Measurements from ENCODE around the gene NPY. TPM values are rescaled to one million over a fixed set of nuclear protein-coding genes. Genes with fewer than 3 reads are reported as not detected.

The NPY gene
- total and polyA plus RNA-seq, 10 of the 15 experiments (the other 5 are each of a cell fraction or from before 2014, with no cell fraction given): not detected

DNA sequence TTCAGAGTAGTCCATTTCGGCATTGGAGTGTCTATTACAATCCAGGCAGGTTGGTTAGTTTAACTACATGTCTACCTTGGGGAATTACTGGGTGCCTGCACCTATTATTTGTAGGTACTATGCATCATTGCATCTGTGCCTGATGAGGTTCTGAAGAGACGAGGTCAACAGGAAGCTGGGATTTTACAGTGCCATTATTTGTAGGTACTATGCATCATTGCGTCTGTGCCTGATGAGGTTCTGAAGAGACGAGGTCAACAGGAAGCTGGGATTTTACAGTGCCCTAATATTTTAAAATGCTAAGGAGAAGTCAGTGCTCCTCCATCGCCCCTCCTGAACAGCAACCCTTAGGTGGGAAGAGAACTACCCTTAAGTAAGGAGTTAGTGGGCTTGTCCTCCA lies 41.7 kb downstream of the NPY start (continued):
- TF ChIP-seq, protein P1, sequence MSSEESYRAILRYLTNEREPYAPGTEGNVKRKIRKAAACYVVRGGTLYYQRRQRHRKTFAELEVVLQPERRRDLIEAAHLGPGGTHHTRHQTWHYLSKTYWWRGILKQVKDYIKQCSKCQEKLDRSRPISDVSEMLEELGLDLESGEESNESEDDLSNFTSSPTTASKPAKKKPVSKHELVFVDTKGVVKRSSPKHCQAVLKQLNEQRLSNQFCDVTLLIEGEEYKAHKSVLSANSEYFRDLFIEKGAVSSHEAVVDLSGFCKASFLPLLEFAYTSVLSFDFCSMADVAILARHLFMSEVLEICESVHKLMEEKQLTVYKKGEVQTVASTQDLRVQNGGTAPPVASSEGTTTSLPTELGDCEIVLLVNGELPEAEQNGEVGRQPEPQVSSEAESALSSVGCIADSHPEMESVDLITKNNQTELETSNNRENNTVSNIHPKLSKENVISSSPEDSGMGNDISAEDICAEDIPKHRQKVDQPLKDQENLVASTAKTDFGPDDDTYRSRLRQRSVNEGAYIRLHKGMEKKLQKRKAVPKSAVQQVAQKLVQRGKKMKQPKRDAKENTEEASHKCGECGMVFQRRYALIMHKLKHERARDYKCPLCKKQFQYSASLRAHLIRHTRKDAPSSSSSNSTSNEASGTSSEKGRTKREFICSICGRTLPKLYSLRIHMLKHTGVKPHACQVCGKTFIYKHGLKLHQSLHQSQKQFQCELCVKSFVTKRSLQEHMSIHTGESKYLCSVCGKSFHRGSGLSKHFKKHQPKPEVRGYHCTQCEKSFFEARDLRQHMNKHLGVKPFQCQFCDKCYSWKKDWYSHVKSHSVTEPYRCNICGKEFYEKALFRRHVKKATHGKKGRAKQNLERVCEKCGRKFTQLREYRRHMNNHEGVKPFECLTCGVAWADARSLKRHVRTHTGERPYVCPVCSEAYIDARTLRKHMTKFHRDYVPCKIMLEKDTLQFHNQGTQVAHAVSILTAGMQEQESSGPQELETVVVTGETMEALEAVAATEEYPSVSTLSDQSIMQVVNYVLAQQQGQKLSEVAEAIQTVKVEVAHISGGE (CRISPR knock-in tag; IDR thresholded peaks at IDR 0.05): no peak
- TF ChIP-seq, protein P2, sequence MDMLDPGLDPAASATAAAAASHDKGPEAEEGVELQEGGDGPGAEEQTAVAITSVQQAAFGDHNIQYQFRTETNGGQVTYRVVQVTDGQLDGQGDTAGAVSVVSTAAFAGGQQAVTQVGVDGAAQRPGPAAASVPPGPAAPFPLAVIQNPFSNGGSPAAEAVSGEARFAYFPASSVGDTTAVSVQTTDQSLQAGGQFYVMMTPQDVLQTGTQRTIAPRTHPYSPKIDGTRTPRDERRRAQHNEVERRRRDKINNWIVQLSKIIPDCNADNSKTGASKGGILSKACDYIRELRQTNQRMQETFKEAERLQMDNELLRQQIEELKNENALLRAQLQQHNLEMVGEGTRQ (IDR thresholded peaks at IDR 0.05; ENCODE audit: borderline replicate concordance, low read depth, low read length): no peak
- TF ChIP-seq SMARCA5 (IDR thresholded peaks at IDR 0.05) (no peak), EGR1 (IDR thresholded peaks at IDR 0.05; ENCODE audit: borderline replicate concordance in 1 of 2, low read depth in 2 of 2, low read length in 2 of 2) (no peak), NFXL1 (IDR thresholded peaks at IDR 0.05; ENCODE audit: borderline replicate concordance) (no peak), RB1 (IDR thresholded peaks at IDR 0.05; ENCODE audit: borderline replicate concordance) (no peak), KLF5 (IDR thresholded peaks at IDR 0.05; ENCODE audit: partially characterized antibody) (peak; percentile 35), RELA (IDR thresholded peaks at IDR 0.05; ENCODE audit: borderline replicate concordance, partially characterized antibody) (no peak), CBX3 (IDR thresholded peaks at IDR 0.05; ENCODE audit: borderline replicate concordance, low read depth) (no peak), RAD51 (IDR thresholded peaks at IDR 0.05) (no peak), RUNX3 (IDR thresholded peaks at IDR 0.05; ENCODE audit: low read length) (peak; percentile 47)
- TF ChIP-seq, protein P3, sequence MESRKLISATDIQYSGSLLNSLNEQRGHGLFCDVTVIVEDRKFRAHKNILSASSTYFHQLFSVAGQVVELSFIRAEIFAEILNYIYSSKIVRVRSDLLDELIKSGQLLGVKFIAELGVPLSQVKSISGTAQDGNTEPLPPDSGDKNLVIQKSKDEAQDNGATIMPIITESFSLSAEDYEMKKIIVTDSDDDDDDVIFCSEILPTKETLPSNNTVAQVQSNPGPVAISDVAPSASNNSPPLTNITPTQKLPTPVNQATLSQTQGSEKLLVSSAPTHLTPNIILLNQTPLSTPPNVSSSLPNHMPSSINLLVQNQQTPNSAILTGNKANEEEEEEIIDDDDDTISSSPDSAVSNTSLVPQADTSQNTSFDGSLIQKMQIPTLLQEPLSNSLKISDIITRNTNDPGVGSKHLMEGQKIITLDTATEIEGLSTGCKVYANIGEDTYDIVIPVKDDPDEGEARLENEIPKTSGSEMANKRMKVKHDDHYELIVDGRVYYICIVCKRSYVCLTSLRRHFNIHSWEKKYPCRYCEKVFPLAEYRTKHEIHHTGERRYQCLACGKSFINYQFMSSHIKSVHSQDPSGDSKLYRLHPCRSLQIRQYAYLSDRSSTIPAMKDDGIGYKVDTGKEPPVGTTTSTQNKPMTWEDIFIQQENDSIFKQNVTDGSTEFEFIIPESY (IDR thresholded peaks at IDR 0.05): no peak
- TF ChIP-seq, protein P4, sequence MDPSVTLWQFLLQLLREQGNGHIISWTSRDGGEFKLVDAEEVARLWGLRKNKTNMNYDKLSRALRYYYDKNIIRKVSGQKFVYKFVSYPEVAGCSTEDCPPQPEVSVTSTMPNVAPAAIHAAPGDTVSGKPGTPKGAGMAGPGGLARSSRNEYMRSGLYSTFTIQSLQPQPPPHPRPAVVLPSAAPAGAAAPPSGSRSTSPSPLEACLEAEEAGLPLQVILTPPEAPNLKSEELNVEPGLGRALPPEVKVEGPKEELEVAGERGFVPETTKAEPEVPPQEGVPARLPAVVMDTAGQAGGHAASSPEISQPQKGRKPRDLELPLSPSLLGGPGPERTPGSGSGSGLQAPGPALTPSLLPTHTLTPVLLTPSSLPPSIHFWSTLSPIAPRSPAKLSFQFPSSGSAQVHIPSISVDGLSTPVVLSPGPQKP (IDR thresholded peaks at IDR 0.05; ENCODE audit: low read depth, low read length): no peak
- TF ChIP-seq, protein P5, sequence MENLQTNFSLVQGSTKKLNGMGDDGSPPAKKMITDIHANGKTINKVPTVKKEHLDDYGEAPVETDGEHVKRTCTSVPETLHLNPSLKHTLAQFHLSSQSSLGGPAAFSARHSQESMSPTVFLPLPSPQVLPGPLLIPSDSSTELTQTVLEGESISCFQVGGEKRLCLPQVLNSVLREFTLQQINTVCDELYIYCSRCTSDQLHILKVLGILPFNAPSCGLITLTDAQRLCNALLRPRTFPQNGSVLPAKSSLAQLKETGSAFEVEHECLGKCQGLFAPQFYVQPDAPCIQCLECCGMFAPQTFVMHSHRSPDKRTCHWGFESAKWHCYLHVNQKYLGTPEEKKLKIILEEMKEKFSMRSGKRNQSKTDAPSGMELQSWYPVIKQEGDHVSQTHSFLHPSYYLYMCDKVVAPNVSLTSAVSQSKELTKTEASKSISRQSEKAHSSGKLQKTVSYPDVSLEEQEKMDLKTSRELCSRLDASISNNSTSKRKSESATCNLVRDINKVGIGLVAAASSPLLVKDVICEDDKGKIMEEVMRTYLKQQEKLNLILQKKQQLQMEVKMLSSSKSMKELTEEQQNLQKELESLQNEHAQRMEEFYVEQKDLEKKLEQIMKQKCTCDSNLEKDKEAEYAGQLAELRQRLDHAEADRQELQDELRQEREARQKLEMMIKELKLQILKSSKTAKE (IDR thresholded peaks at IDR 0.05; ENCODE audit: low read depth, poor library complexity, severe bottlenecking): no peak
- TF ChIP-seq, protein P6, sequence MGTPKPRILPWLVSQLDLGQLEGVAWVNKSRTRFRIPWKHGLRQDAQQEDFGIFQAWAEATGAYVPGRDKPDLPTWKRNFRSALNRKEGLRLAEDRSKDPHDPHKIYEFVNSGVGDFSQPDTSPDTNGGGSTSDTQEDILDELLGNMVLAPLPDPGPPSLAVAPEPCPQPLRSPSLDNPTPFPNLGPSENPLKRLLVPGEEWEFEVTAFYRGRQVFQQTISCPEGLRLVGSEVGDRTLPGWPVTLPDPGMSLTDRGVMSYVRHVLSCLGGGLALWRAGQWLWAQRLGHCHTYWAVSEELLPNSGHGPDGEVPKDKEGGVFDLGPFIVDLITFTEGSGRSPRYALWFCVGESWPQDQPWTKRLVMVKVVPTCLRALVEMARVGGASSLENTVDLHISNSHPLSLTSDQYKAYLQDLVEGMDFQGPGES (IDR thresholded peaks at IDR 0.05): no peak
- TF ChIP-seq, protein P7, sequence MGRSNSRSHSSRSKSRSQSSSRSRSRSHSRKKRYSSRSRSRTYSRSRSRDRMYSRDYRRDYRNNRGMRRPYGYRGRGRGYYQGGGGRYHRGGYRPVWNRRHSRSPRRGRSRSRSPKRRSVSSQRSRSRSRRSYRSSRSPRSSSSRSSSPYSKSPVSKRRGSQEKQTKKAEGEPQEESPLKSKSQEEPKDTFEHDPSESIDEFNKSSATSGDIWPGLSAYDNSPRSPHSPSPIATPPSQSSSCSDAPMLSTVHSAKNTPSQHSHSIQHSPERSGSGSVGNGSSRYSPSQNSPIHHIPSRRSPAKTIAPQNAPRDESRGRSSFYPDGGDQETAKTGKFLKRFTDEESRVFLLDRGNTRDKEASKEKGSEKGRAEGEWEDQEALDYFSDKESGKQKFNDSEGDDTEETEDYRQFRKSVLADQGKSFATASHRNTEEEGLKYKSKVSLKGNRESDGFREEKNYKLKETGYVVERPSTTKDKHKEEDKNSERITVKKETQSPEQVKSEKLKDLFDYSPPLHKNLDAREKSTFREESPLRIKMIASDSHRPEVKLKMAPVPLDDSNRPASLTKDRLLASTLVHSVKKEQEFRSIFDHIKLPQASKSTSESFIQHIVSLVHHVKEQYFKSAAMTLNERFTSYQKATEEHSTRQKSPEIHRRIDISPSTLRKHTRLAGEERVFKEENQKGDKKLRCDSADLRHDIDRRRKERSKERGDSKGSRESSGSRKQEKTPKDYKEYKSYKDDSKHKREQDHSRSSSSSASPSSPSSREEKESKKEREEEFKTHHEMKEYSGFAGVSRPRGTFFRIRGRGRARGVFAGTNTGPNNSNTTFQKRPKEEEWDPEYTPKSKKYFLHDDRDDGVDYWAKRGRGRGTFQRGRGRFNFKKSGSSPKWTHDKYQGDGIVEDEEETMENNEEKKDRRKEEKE (IDR thresholded peaks at IDR 0.05): no peak

Measured in GM12878 (cell line).